Heart right ventricle (tissue), 16 donors: ENCODE measurements around the gene AGBL4. TPM values are rescaled to one million over a fixed set of nuclear protein-coding genes. Genes with fewer than 3 reads are reported as not detected.
"Not testable (repeated sequence)": the region's sequence is repeated elsewhere in the genome, so short reads cannot be mapped to it uniquely, and the experiment has no call there.

ENCODE experiments used
- ATAC-seq, 8 donors: fragments of 200-7000 bp; cut with Tn5 transposase; one replicate each; pipeline ENCODE4 v1.9.1; 2020; ENCODE audit warnings: mild to moderate bottlenecking in 8 of 8, moderate library complexity in 8 of 8, moderate number of reproducible peaks in 1 of 8
- DNase-seq, 2 donors: peaks; one replicate each; pipeline ENCODE4 v3.0.0-alpha.2; 2020
- H3K27ac ChIP-seq, 10 donors: fragments of 200-600 bp; sonication (generic) in 2 of 10; one replicate each; pipeline versions ENCODE4 v1.5.0 to v1.8.0; 2020 to 2022; ENCODE audit warnings: mild to moderate bottlenecking in 3 of 10
- H3K27me3 ChIP-seq, 7 donors: fragments of 200-600 bp; one replicate each; pipeline ENCODE4 v1.8.0; 2021 to 2022; ENCODE audit warnings: mild to moderate bottlenecking in 2 of 7
- H3K36me3 ChIP-seq, 9 donors: fragments of 200-600 bp; sonication (generic) in 1 of 9; one replicate each; pipeline versions ENCODE4 v1.5.0 to v1.8.0; 2020 to 2022; ENCODE audit warnings: mild to moderate bottlenecking in 2 of 9
- H3K4me1 ChIP-seq, 9 donors: fragments of 200-600 bp; sonication (generic) in 1 of 9; one replicate each; pipeline versions ENCODE4 v1.5.0 to v1.8.0; 2020 to 2022; ENCODE audit warnings: mild to moderate bottlenecking in 4 of 9
- H3K4me3 ChIP-seq, 10 donors: fragments of 200-600 bp; sonication (generic) in 2 of 10; one replicate each; pipeline versions ENCODE4 v1.5.0 to v1.8.0; 2020 to 2022; ENCODE audit warnings: mild to moderate bottlenecking in 7 of 10, moderate library complexity in 2 of 10
- H3K9me3 ChIP-seq, 11 donors: fragments of 200-600 bp in 10 of 11; sonication (generic) in 2 of 11; one replicate each; pipeline versions ENCODE4 v1.5.0 to v1.8.0; 2013 to 2022; ENCODE audit warnings: mild to moderate bottlenecking in 2 of 11, control low read depth in 1 of 11, moderate library complexity in 1 of 11
- WGBS, 2 donors: extraction: QIAGEN DNeasy Blood & Tissue Kit; methylation state at CpG; one replicate each; pipeline ENCODE4 v1.1.7; 2013; ENCODE audit warnings: inconsistent platforms in 1 of 2; 5-methylcytosine and 5-hydroxymethylcytosine counted together
- intact Hi-C, 10 donors: fragments of 100-400 bp; cut with DNase I; formaldehyde crosslinking; loops; one replicate each; pipeline versions ENCODE4 v1.11.1 to v1.14.2; 2022
- polyA plus RNA-seq, 2 donors: library from polyadenylated mRNA; stranded (reverse); fragments of 200-250 nt; gene quantifications; one replicate each; pipeline ENCODE4 v1.2.3, GENCODE V29; 2013
- total RNA-seq, 10 donors: library from RNA; stranded (reverse); fragmentation: NEBNext Ultra II Directional in 3 of 10; extraction: Animal tissue kit (Norgen Biotek cat#: 25700) in 3 of 10; gene quantifications; one replicate each; pipeline versions ENCODE4 v1.2.1 to v1.2.4, GENCODE V29; 2021 to 2023
- TF ChIP-seq, protein P1 (sequence below), 9 donors: fragments of 200-600 bp; sonication (generic) in 2 of 9; IDR thresholded peaks; one replicate each; pipeline versions ENCODE4 v1.5.0 to v1.8.0; 2021 to 2022; ENCODE audit warnings: antibody characterized with exemption in 9 of 9, mild to moderate bottlenecking in 5 of 9, moderate library complexity in 1 of 9
- donor health status: Arrhythmogenic right ventricular cardiomyopathy.
- donor health status: ischemic (EF 13 %, LVEDD 7.1; RV severe dilation, severe dysfunction).
- donor health status: healthy with polysubstance abuse.
- donor health status: DM: no; HTN: yes; CAD: no.
- donor health status: DM: no; HTN: no; CAD: no.
- donor health status: ischemic (EF 25% LVEDD 6.9; RV normal size, moderate dysfunction).
- donor health status: ischemic (EF 25% LVEDD 5.7; RV mildly dilated, moderate dysfunction).
- donor health status: healthy.
- donor health status: DM: yes; HTN: yes; CAD: no.
- donor health status: Ischemic cardiomyopathy.
- donor health status: ischemic (EF 35%, LVEDD 5.7; RV mildly dilated, moderate dysfunction).
- donor health status: nonischemic (EF 11% LVEDD 7.7; RV severe dilation, severe dysfunction).
- donor health status: DM: yes; HTN: yes; CAD: no.
- donor health status: PGD.
- donor health status: ischemic (EF 29% LVEDD 5.4; RV normal size, mild dysfunction).
- donor health status: nonischemic (EF 23%, LVEDD 6.1; RV moderate dilation, normal function).

The AGBL4 gene
- total and polyA plus RNA-seq, 12 donors: 0.04 to 0.93 (median 0.46) TPM; not detected in 2

DNA sequence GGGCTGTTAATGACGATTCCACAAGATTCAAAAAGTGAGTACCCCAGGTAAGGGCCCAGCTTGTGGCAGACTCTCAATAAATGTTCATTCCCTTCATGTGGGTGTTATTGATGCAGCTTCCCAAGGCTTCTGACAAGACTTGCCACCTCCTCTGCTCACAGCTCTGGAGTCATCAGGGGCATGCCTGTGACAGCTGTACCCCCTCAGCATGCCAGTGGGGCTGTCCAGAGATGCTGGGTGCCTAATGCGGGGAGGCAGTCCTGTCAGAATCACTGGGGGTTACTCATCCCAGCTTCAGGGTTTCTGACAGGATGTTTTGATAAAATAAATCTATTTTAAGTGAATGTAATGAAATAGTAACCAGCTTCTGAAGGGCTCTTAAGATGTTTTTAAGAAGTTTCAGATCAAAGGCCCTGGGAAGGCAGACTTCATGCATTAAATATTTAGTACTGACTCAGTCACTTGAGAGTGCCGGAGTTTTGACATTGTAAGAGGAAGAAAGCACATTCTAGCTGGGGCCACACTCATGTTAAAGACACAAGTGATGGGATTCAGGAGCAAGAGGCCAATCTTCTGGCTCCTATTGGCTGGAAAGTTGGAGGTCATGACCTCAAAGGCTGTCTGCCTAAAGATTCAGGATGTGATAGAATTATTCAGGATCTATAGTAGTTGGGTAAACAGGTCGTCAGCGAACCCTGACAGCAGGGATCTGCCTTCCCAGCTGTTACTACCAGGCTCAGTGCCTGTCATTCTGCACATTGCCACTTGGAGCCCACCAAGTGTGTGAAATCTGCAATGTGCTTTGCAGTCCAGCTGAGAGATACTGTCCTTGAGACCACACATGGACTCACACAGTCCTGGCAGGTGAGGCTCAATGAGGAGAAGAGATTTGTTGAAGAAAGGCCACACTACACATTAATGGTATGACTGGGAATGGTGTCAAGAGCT is 1007.5 kb downstream of the AGBL4 start:
- WGBS, 2 donors: 52 to 55% methylated on average over 5 of the region's 5 CpGs
- no peaks in the 10 kb centered on the region for H3K4me1 ChIP-seq
- no peak overlapping the region for H3K27ac ChIP-seq
- no peak overlapping the region for H3K4me3 ChIP-seq
- DNase-seq (no peak), ATAC-seq (no peak)
- intact Hi-C loops: no loop called here
- H3K9me3 ChIP-seq: peaks cover 0 to 3% (median 0%) of the 10 kb centered on the region in 11 donors
- H3K27me3 ChIP-seq: no peaks in the 10 kb centered on the region
- H3K36me3 ChIP-seq: no peaks in the 10 kb centered on the region
- TF ChIP-seq, protein P1, sequence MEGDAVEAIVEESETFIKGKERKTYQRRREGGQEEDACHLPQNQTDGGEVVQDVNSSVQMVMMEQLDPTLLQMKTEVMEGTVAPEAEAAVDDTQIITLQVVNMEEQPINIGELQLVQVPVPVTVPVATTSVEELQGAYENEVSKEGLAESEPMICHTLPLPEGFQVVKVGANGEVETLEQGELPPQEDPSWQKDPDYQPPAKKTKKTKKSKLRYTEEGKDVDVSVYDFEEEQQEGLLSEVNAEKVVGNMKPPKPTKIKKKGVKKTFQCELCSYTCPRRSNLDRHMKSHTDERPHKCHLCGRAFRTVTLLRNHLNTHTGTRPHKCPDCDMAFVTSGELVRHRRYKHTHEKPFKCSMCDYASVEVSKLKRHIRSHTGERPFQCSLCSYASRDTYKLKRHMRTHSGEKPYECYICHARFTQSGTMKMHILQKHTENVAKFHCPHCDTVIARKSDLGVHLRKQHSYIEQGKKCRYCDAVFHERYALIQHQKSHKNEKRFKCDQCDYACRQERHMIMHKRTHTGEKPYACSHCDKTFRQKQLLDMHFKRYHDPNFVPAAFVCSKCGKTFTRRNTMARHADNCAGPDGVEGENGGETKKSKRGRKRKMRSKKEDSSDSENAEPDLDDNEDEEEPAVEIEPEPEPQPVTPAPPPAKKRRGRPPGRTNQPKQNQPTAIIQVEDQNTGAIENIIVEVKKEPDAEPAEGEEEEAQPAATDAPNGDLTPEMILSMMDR (IDR thresholded peaks at IDR 0.05): no peak

DNA sequence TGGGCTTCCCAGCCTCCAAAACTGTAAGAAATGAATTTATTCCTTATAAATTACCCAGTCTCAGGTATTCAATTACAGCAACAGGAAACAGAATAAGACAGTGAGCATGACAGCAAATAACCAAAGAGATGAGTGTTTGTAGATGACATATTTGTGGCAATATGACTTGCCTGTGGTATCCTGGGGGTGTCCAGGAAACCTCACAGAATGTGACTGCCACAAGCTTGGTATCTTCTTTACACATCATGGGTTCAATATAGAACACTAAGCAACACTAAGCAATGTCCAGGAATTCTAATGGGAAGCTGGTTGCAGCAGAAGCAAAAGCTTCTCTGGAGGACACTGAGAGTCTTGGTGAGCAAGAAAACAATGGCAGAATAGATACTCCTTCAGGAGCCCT is 1010.7 kb downstream of the AGBL4 start:
- Histone ChIP-seq H3K4me1 (no peaks in the 10 kb centered on the region), H3K27me3 (no peaks in the 10 kb centered on the region), H3K4me3 (no peak overlapping the region), H3K9me3 (no peaks in the 10 kb centered on the region), H3K27ac (no peak overlapping the region), H3K36me3 (no peaks in the 10 kb centered on the region)
- TF ChIP-seq, protein P1 (IDR thresholded peaks at IDR 0.05): no peak
- intact Hi-C loops: no loop called here
- DNase-seq: no peak
- no peak for ATAC-seq

DNA sequence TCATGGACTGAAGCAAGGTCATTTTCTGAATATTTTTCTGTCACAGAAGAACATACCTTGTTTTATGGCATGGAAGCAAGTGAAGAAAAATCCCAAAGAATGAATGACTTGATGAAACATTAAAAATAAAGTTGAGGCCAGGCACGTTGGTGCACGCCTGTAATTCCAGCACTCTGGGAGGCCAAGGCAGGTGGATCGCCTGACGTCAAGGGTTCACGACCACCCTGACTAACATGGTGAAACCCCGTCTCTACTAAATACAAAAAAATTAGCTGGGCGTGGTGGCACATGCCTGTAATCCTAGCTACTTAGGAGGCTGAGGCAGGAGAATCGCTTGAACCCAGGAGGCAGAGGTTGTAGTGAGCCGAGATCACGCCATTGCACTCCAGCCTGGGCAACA is 1020.8 kb downstream of the AGBL4 start:
- 90 to 93% methylated on average over 10 of the region's 10 CpGs for WGBS, 2 donors
- DNase-seq, H3K4me1 ChIP-seq, H3K4me3 ChIP-seq, H3K36me3 ChIP-seq, ATAC-seq, intact Hi-C loops, H3K9me3 ChIP-seq, H3K27me3 ChIP-seq, H3K27ac ChIP-seq: not testable (repeated sequence)

DNA sequence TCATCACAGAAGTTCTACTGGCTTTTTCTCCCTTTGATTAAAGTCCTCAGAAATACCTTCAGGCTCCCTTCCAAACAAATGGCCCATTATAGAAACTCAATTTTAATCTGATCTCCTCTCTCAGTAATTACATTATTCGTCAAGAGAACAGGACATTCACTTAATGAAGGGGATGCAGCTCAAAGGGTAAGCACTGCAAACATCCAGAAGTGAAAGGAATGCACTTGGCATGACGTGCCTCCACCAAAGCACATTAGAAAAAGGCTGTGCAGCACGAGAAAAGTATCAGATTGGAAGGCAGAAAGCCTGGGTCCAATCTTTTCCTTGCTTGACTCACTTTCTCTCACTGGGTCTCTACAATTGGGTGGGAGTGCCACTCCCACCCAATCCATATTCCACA is 1024.4 kb downstream of the AGBL4 start:
- Histone ChIP-seq H3K36me3 (no peaks in the 10 kb centered on the region), H3K27me3 (no peaks in the 10 kb centered on the region), H3K4me1 (no peaks in the 10 kb centered on the region), H3K9me3 (no peaks in the 10 kb centered on the region), H3K27ac (no peak overlapping the region), H3K4me3 (no peak overlapping the region)
- DNase-seq: no peak
- intact Hi-C loops: no loop called here
- TF ChIP-seq, protein P1 (IDR thresholded peaks at IDR 0.05): no peak
- no peak for ATAC-seq
- WGBS, 2 donors: 51 to 59% methylated on average over 3 of the region's 3 CpGs

DNA sequence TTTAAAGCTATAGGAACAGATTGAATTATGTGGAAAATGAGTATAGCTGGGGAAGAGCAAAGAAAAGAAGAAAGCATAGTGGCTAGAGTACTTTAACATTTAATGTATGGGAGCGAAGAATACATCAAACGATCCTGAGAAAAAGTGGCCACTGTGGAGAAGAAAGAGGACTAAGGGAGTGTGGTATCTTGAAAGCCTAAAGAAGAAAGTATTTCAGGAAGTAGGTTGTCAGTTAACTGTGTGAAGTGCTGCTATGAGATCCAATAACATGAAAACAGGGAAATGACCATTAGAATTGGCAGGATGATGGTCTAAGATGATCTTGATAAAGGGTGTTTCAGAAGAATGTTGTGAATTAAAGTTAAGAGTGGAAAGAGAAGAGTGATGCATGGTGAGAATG is 1027.4 kb downstream of the AGBL4 start:
- TF ChIP-seq, protein P1 (IDR thresholded peaks at IDR 0.05): no peak
- H3K4me3 ChIP-seq: no peak overlapping the region
- ATAC-seq: no peak
- H3K36me3 ChIP-seq: no peaks in the 10 kb centered on the region
- H3K4me1 ChIP-seq: no peaks in the 10 kb centered on the region
- intact Hi-C loops: no loop called here
- WGBS, 2 donors: 94 to 98% methylated on average over 2 of the region's 2 CpGs
- H3K27me3 ChIP-seq: no peaks in the 10 kb centered on the region
- no peak overlapping the region for H3K27ac ChIP-seq
- peaks cover 0 to 18% (median 11%) of the 10 kb centered on the region in 11 donors for H3K9me3 ChIP-seq
- DNase-seq: no peak
